ENCODE measurements around the gene CREB3L1.

Gene CREB3L1

DNA sequence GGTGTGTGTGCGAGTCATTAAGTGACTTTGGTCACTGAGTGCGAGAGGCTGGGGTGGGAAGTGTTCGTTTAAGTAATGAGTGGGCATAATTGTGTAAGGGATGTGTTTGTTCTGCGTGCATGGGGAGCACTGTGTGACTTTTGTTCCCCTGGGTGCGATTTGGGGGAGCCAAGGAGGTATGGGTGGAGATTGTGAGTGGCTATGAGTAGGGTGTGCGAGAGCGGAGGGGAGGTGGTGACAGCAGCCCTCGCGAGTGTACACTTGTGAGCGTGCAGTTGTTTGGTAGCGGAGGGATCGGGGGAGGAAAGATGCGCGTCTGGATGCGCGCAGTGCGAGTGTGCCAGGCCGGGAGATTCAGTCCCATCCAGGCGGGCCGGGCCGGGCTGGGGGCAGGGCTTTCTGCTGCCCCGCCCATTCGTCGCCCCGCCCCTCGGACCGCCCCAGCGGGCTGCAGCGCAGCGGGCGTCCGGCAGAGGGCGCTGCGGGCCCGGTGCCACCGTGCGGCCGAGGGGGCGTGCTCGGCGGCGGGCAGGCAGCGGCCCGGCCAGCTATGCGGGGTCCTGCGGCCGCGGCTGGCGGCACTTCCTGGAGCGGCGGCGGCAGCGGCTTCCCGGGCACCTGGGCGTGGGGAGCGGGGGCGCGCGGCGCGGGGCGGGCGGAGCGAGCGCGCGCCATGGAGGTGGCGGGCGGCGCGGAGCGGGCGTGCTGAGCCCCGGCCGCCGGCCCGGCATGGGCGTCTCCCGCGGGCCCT, 69.6 kb downstream of the CREB3L1 start, which contains the start of gene DGKZ:
Gene DGKZ (plus strand): TSS at position 578 of the 751 bp plus-strand sequence. CDS start 197 bp downstream, outside the sequence.
- DNase-seq = peak; percentile 72

- no peak for DNase-seq
Measured at GRCh38 chr11:46347637-46348311, 70.3 kb downstream of the CREB3L1 start.

DNA sequence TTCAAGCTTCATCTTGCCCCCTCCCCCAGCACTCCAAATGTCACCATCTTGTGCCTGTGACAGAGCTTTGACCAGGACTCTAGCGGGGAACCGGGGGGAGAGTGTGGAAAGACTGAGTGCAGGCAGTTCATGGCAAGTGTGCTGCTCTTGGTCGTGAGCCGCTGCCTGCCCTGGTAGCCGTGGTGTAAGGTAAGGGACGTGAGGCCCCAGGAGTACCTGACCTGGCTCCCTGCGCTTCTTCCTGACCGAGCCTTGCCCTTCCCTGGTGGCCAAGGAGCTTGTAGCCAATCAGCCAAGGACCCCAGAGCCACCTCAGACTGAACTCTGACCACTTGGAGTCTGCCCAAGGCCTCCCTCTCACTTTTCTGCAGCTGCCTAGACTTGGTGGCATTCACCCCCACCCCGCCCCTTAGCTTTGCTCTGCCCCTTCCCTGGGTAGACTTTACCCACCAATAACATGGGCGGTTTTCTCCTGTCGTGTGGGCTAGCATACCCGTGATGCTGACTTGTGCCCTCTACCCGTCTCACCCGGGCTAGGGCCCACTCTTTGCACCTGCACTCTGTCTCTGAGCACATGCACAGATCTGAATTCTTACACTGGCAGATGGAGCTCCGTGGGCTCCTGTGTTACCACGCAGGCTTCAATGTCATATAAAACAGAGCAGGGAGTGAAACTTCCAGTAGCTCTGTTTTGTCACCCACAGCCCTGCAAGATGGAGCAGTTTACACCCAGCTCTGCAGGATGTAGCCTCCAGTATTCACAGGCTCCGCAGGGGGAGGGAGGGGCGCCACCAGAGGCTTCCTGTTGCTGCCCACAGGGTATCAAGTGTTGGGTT, 71.3 kb downstream of the CREB3L1 start:
- no peak for DNase-seq

GRCh38 chr11:46350695-46351094, 73.2 kb downstream of the CREB3L1 start:
- no peak for DNase-seq

- DNase-seq = no peak
Measured at GRCh38 chr11:46351148-46351547, 73.7 kb downstream of the CREB3L1 start.

GRCh38 chr11:46351606-46352005, 74.1 kb downstream of the CREB3L1 start:
- DNase-seq = no peak

DNA sequence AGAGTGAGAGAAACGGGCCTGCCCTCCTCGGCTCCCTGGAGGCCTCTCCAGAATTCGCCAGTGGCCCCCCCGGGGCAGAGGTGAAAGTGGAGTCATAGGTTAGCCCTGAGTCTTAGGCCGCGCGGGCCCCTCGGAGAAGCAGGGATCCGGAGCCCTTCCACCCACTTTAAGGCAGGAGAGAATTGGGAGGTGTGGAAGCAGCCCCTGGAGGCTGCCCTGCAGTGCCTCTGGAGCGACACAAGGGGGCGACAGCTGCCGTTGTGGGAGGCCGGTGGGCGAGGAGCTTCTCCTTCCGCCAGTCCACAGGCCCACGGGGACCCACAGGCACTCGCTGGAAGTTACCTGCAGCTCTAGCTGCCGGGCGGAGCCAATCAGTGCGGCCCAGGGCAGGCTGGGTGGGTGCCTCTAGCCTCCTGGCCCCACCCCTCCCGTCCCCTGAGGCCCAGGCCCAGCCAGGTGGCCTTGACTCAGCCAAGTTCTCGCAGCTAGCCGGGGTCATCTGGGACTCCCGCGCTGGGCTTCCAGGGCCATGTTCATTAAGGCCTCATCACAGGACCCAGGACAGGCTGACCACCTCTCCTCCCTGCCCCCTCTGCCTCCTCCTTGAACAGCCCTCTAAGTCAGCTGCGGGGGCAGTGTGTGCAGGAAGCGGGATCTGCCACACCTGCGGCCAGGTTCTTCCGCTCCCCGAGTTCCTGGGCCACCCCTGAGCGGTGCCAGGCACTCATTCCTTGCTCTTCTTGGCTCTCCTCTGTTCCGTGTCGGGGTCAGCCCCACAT, 74.8 kb downstream of the CREB3L1 start:
- no peak for DNase-seq

- no peak for DNase-seq
Measured at GRCh38 chr11:46353698-46354097, 76.2 kb downstream of the CREB3L1 start.

GRCh38 chr11:46356924-46357482, 79.5 kb downstream of the CREB3L1 start:
- no peak for DNase-seq

- DNase-seq = no peak
Measured at GRCh38 chr11:46357483-46357936, 80.0 kb downstream of the CREB3L1 start.

DNA sequence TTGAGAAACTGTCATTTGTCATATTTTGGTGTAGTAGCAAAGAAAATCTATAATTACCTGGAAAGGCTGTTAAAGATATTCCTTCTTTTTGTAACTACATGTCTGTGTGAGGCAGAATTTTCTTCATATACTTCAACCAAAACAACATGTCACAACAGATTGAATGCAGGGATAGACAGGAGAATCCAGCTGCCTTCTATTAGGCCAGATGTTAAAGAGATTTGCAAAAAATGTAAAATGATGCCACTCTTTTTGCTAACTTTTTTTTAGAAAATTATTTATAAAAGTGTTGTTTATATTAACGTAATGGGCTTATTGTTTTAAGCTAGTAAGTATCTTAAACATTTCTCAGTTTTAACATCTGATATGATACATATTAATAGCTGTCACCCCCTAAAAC, 82.5 kb downstream of the CREB3L1 start:
- no peak for DNase-seq

- DNase-seq = no peak
Measured at GRCh38 chr11:46360878-46361277, 83.4 kb downstream of the CREB3L1 start.

GRCh38 chr11:46361283-46362155, 84.1 kb downstream of the CREB3L1 start:
- DNase-seq = no peak

- DNase-seq = no peak
Measured at GRCh38 chr11:46362156-46363030, 84.9 kb downstream of the CREB3L1 start.

GRCh38 chr11:46363031-46363407, 85.6 kb downstream of the CREB3L1 start:
- DNase-seq = no peak

GRCh38 chr11:46363455-46364005, 86.1 kb downstream of the CREB3L1 start:
- no peak for DNase-seq

DNA sequence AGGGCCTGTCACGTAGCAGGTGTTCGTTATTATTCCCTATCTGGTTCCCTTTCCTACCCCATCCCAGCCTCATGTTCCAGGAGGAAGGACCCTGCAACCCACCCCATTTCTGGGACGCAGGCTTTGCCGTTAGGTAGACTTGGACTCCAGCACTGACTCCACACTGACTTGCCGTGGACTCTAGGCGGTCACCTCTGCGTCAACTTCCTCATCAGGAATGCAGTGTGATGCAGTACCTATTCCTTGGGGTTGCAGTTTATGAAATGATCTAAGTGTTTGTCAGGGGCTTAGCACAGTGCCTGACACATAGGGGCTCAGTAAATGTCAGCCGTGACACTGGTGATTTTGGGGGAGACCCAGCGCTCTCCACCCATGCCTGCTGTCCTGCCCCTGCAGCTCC, 86.6 kb downstream of the CREB3L1 start:
- no peak for DNase-seq

- DNase-seq = no peak
Measured at GRCh38 chr11:46364791-46365190, 87.3 kb downstream of the CREB3L1 start.

- no peak for DNase-seq
Measured at GRCh38 chr11:46366260-46366659, 88.8 kb downstream of the CREB3L1 start.

DNA sequence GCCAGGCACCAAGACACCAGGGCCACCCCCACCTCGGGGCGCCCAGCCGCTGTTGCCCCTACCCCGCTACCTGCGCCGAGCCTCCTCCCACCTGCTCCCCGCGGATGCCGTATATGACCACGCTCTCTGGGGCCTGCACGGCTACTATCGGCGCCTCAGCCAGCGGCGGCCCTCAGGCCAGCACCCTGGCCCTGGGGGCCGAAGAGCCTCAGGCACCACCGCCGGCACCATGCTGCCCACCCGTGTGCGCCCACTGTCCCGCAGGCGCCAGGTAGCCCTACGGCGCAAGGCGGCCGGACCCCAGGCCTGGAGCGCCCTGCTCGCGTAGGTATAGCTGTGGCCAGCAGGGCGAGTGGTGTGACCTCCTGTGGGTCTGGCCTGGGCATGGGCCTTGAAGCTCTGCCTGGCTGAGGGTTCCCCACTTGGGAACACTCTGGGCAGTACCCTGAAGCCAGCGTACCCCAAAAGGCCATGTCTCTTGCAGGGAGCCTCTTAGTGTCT, 89.2 kb downstream of the CREB3L1 start:
- DNase-seq = no peak

Data from NCI-H1105 (cell line).